Measurements from ENCODE around the gene PTGR3. TPM values are rescaled to one million over a fixed set of nuclear protein-coding genes. Genes with fewer than 3 reads are reported as not detected.

Gene PTGR3
- total RNA-seq, 4 donors from 2014 or later = 12.2 to 25.2 (median 16.7) TPM

GRCh38 chr18:75176849-75177248 lies 32.1 kb downstream of the PTGR3 start:
- DNase-seq = no peak
- no peaks in the 10 kb centered on the region for H3K9me3 ChIP-seq
- no peaks in the 10 kb centered on the region for H3K36me3 ChIP-seq
- no peak overlapping the region for H3K27ac ChIP-seq
- H3K27me3 ChIP-seq = no peaks in the 10 kb centered on the region
- WGBS, 2 donors = 68 to 88% methylated on average over 3 to 6 of the region's 8 CpGs
- TF ChIP-seq POLR2A (IDR thresholded peaks at IDR 0.05) (no peak), CTCF (IDR thresholded peaks at IDR 0.05) (no peak)
- no peaks in the 10 kb centered on the region for H3K4me1 ChIP-seq
- H3K4me3 ChIP-seq = no peak overlapping the region
- intact Hi-C loops (cut with DNase I) = no loop called here

- Histone ChIP-seq H3K27ac (no peak overlapping the region), H3K27me3 (no peaks in the 10 kb centered on the region), H3K9me3 (no peaks in the 10 kb centered on the region), H3K36me3 (no peaks in the 10 kb centered on the region), H3K4me3 (no peak overlapping the region), H3K4me1 (no peaks in the 10 kb centered on the region)
- DNase-seq = no peak
- WGBS, 2 donors = 66 to 79% methylated on average over 4 of the region's 4 CpGs
- no peak for TF ChIP-seq CTCF (IDR thresholded peaks at IDR 0.05)
- no peak for TF ChIP-seq POLR2A (IDR thresholded peaks at IDR 0.05)
- intact Hi-C loops (cut with DNase I) = no loop called here
These were observed 35.2 kb downstream of the PTGR3 start for GRCh38 chr18:75173738-75174137.

GRCh38 chr18:75173125-75173432 lies 35.9 kb downstream of the PTGR3 start:
- Histone ChIP-seq H3K4me3 (no peak overlapping the region), H3K36me3 (no peaks in the 10 kb centered on the region), H3K9me3 (no peaks in the 10 kb centered on the region), H3K27me3 (no peaks in the 10 kb centered on the region), H3K4me1 (no peaks in the 10 kb centered on the region), H3K27ac (no peak overlapping the region)
- intact Hi-C loops (cut with DNase I) = no loop called here
- DNase-seq = no peak
- no peak for TF ChIP-seq POLR2A (IDR thresholded peaks at IDR 0.05)
- TF ChIP-seq CTCF (IDR thresholded peaks at IDR 0.05) = no peak
- WGBS, 2 donors = 64 to 69% methylated on average over 5 of the region's 5 CpGs

- Histone ChIP-seq H3K4me1 (no peaks in the 10 kb centered on the region), H3K27ac (no peak overlapping the region), H3K4me3 (no peak overlapping the region), H3K27me3 (no peaks in the 10 kb centered on the region), H3K36me3 (no peaks in the 10 kb centered on the region), H3K9me3 (no peaks in the 10 kb centered on the region)
- no peak for TF ChIP-seq CTCF (IDR thresholded peaks at IDR 0.05)
- TF ChIP-seq POLR2A (IDR thresholded peaks at IDR 0.05) = no peak
- WGBS, 2 donors = 78 to 80% methylated on average over 14 to 16 of the region's 17 CpGs
- intact Hi-C loops (cut with DNase I) = no loop called here
- no peak for DNase-seq
These were observed 36.4 kb downstream of the PTGR3 start for GRCh38 chr18:75172299-75173124.

GRCh38 chr18:75170916-75171315 lies 38.0 kb downstream of the PTGR3 start:
- H3K36me3 ChIP-seq = no peaks in the 10 kb centered on the region
- H3K27ac ChIP-seq = peak overlapping the region in 1 of 4 donors; percentile 17
- no peak for TF ChIP-seq CTCF (IDR thresholded peaks at IDR 0.05)
- TF ChIP-seq POLR2A (IDR thresholded peaks at IDR 0.05) = no peak
- H3K4me3 ChIP-seq = no peak overlapping the region
- DNase-seq = no peak
- H3K9me3 ChIP-seq = no peaks in the 10 kb centered on the region
- 63 to 74% methylated on average over 7 to 11 of the region's 11 CpGs for WGBS, 2 donors
- H3K27me3 ChIP-seq = no peaks in the 10 kb centered on the region
- H3K4me1 ChIP-seq = no peaks in the 10 kb centered on the region
- intact Hi-C loops (cut with DNase I) = no loop called here

Data from esophagus squamous epithelium (tissue), 5 donors.